ENCODE data around the gene KDR. TPM values are rescaled to one million over a fixed set of nuclear protein-coding genes. Genes with fewer than 3 reads are reported as not detected.

Gene KDR
- total and polyA plus RNA-seq, 10 of the 15 experiments (the other 5 are each of a cell fraction or from before 2014, with no cell fraction given): 0.04 to 0.13 TPM; not detected in 8

- Histone ChIP-seq H3K9me3 (replicated peaks; ENCODE audit: control insufficient read depth, insufficient read depth, low read length) (no peaks in the 10 kb centered on the region), H3K27ac (ENCODE audit: control insufficient read depth, insufficient read depth) (no peak overlapping the region), H3K36me3 (ENCODE audit: control insufficient read depth in 2 of 2, insufficient read depth in 2 of 2, low read length in 1 of 2) (no peaks in the 10 kb centered on the region), H3K27me3 (replicated peaks in 1 of 2; ENCODE audit: control insufficient read depth in 2 of 2, insufficient read depth in 2 of 2, low read length in 1 of 2) (no peaks in the 10 kb centered on the region; a peak in 1 of 4 replicates), H3K4me2 (ENCODE audit: control insufficient read depth, insufficient read depth) (no peak overlapping the region), H3K4me3 (no peak overlapping the region), H3K4me1 (ENCODE audit: control insufficient read depth, insufficient read depth, low read length) (no peaks in the 10 kb centered on the region), H3K79me2 (ENCODE audit: control insufficient read depth, insufficient read depth, low read length) (no peaks in the 10 kb centered on the region), H2AFZ (ENCODE audit: control insufficient read depth, low read depth, low read length) (no peak overlapping the region), H4K20me1 (ENCODE audit: control insufficient read depth, insufficient read depth) (no peaks in the 10 kb centered on the region), H3K9ac (ENCODE audit: control insufficient read depth, insufficient read depth, low read length) (no peak overlapping the region)
- intact Hi-C loops (cut with micrococcal nuclease; ENCODE audit: unreplicated experiment) (no loop called here), in situ Hi-C loops (cut with MboI) (no loop called here)
- CTCF ChIA-PET: interaction anchor here (1.5 kb wide), 1 partner anchor 15 kb away, joined by 3 read pairs; no protein-coding TSS in a partner anchor
- DNase-seq (ENCODE audit: low read depth, low spot score): no peak
- WGBS (ENCODE audit: insufficient coverage, insufficient replicate concordance, low lambda C conversion rate, missing lambda C conversion rate): 0% methylated on average over 2 of the region's 2 CpGs
- SMC1A ChIA-PET (ENCODE audit: uncharacterized antibody, unreplicated experiment): interaction anchor here (1.2 kb wide), 1 partner anchor 8 kb away, joined by 3 read pairs; no protein-coding TSS in a partner anchor
- no TSS peak for BruUV-seq (replicated peaks)
- ATAC-seq: no peak
- FAIRE-seq: no peak
- RAD21 ChIA-PET (ENCODE audit: unreplicated experiment): no interaction called here
- POLR2A ChIA-PET: no interaction called here
- TF ChIP-seq POU2F2 (IDR thresholded peaks at IDR 0.05; ENCODE audit: borderline replicate concordance, low read depth, low read length) (no peak), SREBF1 (IDR thresholded peaks at IDR 0.05; ENCODE audit: low read length) (no peak), YBX1 (IDR thresholded peaks at IDR 0.05) (no peak), BACH1 (IDR thresholded peaks at IDR 0.05; ENCODE audit: borderline replicate concordance) (no peak)
- TF ChIP-seq, protein P1, sequence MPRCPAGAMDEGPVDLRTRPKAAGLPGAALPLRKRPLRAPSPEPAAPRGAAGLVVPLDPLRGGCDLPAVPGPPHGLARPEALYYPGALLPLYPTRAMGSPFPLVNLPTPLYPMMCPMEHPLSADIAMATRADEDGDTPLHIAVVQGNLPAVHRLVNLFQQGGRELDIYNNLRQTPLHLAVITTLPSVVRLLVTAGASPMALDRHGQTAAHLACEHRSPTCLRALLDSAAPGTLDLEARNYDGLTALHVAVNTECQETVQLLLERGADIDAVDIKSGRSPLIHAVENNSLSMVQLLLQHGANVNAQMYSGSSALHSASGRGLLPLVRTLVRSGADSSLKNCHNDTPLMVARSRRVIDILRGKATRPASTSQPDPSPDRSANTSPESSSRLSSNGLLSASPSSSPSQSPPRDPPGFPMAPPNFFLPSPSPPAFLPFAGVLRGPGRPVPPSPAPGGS (IDR thresholded peaks at IDR 0.05; ENCODE audit: borderline replicate concordance, insufficient read depth, low read depth, low read length, poor library complexity, severe bottlenecking): no peak
Observed at GRCh38 chr4:55082756-55083155, 42.6 kb downstream of the KDR start.

- no peak for FAIRE-seq
- in situ Hi-C loops (cut with MboI): no loop called here
Observed at GRCh38 chr4:55080174-55080865, 45.1 kb downstream of the KDR start.

More at GRCh38 chr4:55080174-55080865, 45.1 kb downstream of the KDR start:
- intact Hi-C loops (cut with micrococcal nuclease; ENCODE audit: unreplicated experiment): no loop called here
- BruUV-seq (replicated peaks): no TSS peak
- ChIA-PET RAD21 (ENCODE audit: unreplicated experiment) (no interaction called here), SMC1A (ENCODE audit: uncharacterized antibody, unreplicated experiment) (no interaction called here), CTCF (no interaction called here), POLR2A (no interaction called here)
- WGBS (ENCODE audit: insufficient coverage, insufficient replicate concordance, low lambda C conversion rate, missing lambda C conversion rate): 35% methylated on average over 9 of the region's 9 CpGs
- Histone ChIP-seq H3K27ac (ENCODE audit: control insufficient read depth, insufficient read depth) (no peak overlapping the region), H3K79me2 (ENCODE audit: control insufficient read depth, insufficient read depth, low read length) (no peaks in the 10 kb centered on the region), H3K4me2 (ENCODE audit: control insufficient read depth, insufficient read depth) (no peak overlapping the region), H2AFZ (ENCODE audit: control insufficient read depth, low read depth, low read length) (no peak overlapping the region), H3K4me1 (ENCODE audit: control insufficient read depth, insufficient read depth, low read length) (no peaks in the 10 kb centered on the region), H4K20me1 (ENCODE audit: control insufficient read depth, insufficient read depth) (no peaks in the 10 kb centered on the region), H3K9me3 (replicated peaks; ENCODE audit: control insufficient read depth, insufficient read depth, low read length) (no peaks in the 10 kb centered on the region), H3K9ac (ENCODE audit: control insufficient read depth, insufficient read depth, low read length) (no peak overlapping the region), H3K36me3 (ENCODE audit: control insufficient read depth in 2 of 2, insufficient read depth in 2 of 2, low read length in 1 of 2) (no peaks in the 10 kb centered on the region), H3K27me3 (replicated peaks in 1 of 2; ENCODE audit: control insufficient read depth in 2 of 2, insufficient read depth in 2 of 2, low read length in 1 of 2) (no peaks in the 10 kb centered on the region; a peak in 1 of 4 replicates), H3K4me3 (no peak overlapping the region)
- ATAC-seq: no peak
- DNase-seq (ENCODE audit: low read depth, low spot score): no peak
- TF ChIP-seq ASH2L (IDR thresholded peaks at IDR 0.05; ENCODE audit: borderline replicate concordance, low read depth): no peak
- no peak for TF ChIP-seq YY1 (IDR thresholded peaks at IDR 0.05; ENCODE audit: low read depth, low read length)
- TF ChIP-seq CBX5 (IDR thresholded peaks at IDR 0.05; ENCODE audit: low read depth): no peak
- TF ChIP-seq SREBF2 (IDR thresholded peaks at IDR 0.05; ENCODE audit: low read length): no peak
- TF ChIP-seq DPF2 (IDR thresholded peaks at IDR 0.05): no peak
- no peak for TF ChIP-seq ZNF687 (IDR thresholded peaks at IDR 0.05)
- no peak for TF ChIP-seq NR2C2 (IDR thresholded peaks at IDR 0.05; ENCODE audit: borderline replicate concordance, control insufficient read depth, insufficient read length, low read depth)
- TF ChIP-seq NFYA (IDR thresholded peaks at IDR 0.05; ENCODE audit: borderline replicate concordance, low read depth, low read length): no peak
